Uterus (tissue), 2 donors: ENCODE results near the gene RPL32.

Experiments used
- POLR2A ChIP-seq, 2 donors: fragments of 450-650 bp; IDR thresholded peaks; one replicate each; pipeline ENCODE4 v1.6.1; 2016; ENCODE audit warnings: antibody characterized with exemption in 2 of 2, mild to moderate bottlenecking in 1 of 2, moderate library complexity in 1 of 2
- TF ChIP-seq, protein P1 (sequence below), 4 experiments: fragments of 200-600 bp in 2 of 4; fragments of 450-650 bp in 2 of 4; sonication (generic) in 2 of 4; IDR thresholded peaks; one replicate each; pipeline ENCODE4 v1.5.1; 2016 to 2019; ENCODE audit warnings: antibody characterized with exemption in 4 of 4, mild to moderate bottlenecking in 2 of 4, moderate library complexity in 1 of 4

DNA sequence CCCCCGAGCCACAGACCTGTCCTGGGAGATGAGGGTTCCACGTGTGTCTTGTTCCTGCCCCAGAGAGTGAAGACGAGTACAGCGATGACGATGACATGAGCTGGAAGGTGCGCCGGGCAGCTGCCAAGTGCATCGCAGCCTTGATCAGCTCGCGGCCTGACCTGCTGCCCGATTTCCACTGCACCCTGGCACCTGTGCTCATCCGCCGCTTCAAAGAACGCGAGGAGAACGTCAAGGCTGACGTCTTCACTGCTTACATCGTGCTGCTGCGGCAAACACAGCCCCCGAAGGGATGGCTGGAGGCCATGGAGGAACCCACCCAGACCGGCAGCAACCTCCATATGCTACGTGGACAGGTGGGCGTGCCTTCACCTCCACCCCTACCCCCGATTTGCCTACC is 26.3 kb downstream of the RPL32 start:
- TF ChIP-seq, protein P1, sequence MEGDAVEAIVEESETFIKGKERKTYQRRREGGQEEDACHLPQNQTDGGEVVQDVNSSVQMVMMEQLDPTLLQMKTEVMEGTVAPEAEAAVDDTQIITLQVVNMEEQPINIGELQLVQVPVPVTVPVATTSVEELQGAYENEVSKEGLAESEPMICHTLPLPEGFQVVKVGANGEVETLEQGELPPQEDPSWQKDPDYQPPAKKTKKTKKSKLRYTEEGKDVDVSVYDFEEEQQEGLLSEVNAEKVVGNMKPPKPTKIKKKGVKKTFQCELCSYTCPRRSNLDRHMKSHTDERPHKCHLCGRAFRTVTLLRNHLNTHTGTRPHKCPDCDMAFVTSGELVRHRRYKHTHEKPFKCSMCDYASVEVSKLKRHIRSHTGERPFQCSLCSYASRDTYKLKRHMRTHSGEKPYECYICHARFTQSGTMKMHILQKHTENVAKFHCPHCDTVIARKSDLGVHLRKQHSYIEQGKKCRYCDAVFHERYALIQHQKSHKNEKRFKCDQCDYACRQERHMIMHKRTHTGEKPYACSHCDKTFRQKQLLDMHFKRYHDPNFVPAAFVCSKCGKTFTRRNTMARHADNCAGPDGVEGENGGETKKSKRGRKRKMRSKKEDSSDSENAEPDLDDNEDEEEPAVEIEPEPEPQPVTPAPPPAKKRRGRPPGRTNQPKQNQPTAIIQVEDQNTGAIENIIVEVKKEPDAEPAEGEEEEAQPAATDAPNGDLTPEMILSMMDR (IDR thresholded peaks at IDR 0.05): no peak
- TF ChIP-seq POLR2A (IDR thresholded peaks at IDR 0.05): no peak
